ENCODE data around the gene FNDC1.

The FNDC1 gene

DNA sequence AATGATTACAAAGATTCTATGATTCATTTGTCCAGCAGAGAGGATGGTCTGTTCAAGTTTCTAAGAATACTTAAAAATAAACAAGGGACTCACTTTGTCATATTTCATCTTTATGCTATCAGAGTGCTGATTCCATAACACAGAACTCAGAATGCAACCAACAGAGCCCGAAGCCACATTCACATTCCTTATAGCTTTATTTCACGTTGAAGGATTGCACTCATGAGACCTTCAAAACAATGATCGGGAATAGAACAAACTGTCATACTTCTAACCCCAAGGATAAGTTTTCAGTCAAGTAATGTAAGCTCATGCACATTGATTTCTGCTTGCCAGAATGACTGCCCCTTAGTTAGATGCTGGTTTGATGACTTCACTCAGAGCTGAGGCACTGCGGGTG is 25.2 kb downstream of the FNDC1 start:
- no peak for DNase-seq (ENCODE audit: low read depth)
- TF ChIP-seq CTCF (IDR thresholded peaks at IDR 0.05; ENCODE audit: control insufficient read depth, insufficient read depth, low read depth, low read length, missing control alignments), result no peak
- no peak overlapping the region for H3K4me3 ChIP-seq (ENCODE audit: control insufficient read depth, low read depth, low read length)

GRCh38 chr6:159196430-159196975 is 27.3 kb downstream of the FNDC1 start:
- no peak for TF ChIP-seq CTCF (IDR thresholded peaks at IDR 0.05; ENCODE audit: control insufficient read depth, insufficient read depth, low read depth, low read length, missing control alignments)
- no peak overlapping the region for H3K4me3 ChIP-seq (ENCODE audit: control insufficient read depth, low read depth, low read length)
- no peak for DNase-seq (ENCODE audit: low read depth)

- DNase-seq (ENCODE audit: low read depth), result no peak
- TF ChIP-seq CTCF (IDR thresholded peaks at IDR 0.05; ENCODE audit: control insufficient read depth, insufficient read depth, low read depth, low read length, missing control alignments), result no peak
- no peak overlapping the region for H3K4me3 ChIP-seq (ENCODE audit: control insufficient read depth, low read depth, low read length)
These were observed 28.1 kb downstream of the FNDC1 start for GRCh38 chr6:159197251-159197650.

- no peak for TF ChIP-seq CTCF (IDR thresholded peaks at IDR 0.05; ENCODE audit: control insufficient read depth, insufficient read depth, low read depth, low read length, missing control alignments)
- no peak for DNase-seq (ENCODE audit: low read depth)
- H3K4me3 ChIP-seq (ENCODE audit: control insufficient read depth, low read depth, low read length), result no peak overlapping the region
These were observed 32.1 kb downstream of the FNDC1 start for GRCh38 chr6:159201336-159201735.

DNA sequence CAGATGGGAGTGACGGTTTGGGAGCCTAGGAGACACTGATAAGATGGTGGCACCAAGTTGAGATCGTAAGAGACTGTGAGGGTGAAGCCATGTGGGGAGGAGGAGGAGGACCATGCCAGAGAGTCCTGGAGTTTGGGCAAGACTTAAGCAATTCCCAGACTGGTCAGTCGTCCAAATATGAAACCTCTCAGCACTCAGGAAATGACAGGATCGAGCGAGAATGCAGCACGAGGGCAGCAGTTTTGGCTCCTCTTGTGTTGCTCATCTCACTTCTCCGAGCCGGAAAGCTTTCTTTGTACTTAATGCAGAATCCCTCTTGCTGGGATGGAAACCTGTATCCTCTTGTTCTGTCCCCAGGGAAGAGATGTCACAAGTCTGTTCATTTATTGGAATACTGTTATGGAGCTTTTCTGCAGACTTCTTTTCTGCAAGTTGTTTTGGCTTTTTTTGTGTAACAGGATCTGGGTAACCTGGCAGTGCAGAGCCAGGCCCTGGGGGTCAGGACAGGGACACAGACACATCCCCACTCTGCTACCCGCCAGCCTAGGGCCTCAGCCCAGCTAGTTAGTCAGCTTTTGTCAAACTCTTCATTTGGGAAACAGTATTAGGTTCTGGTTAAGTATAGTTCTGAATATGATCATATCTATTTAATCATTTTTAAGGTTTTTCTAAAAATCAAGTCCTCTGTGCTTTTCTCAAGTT is 34.3 kb downstream of the FNDC1 start:
- DNase-seq (ENCODE audit: low read depth), result peak; percentile 91
- no peak for TF ChIP-seq CTCF (IDR thresholded peaks at IDR 0.05; ENCODE audit: control insufficient read depth, insufficient read depth, low read depth, low read length, missing control alignments)
- no peak overlapping the region for H3K4me3 ChIP-seq (ENCODE audit: control insufficient read depth, low read depth, low read length)

- no peak for TF ChIP-seq CTCF (IDR thresholded peaks at IDR 0.05; ENCODE audit: control insufficient read depth, insufficient read depth, low read depth, low read length, missing control alignments)
- DNase-seq (ENCODE audit: low read depth), result no peak
- no peak overlapping the region for H3K4me3 ChIP-seq (ENCODE audit: control insufficient read depth, low read depth, low read length)
These were observed 35.4 kb downstream of the FNDC1 start for GRCh38 chr6:159204605-159205004.
